Lower leg skin (tissue), 4 donors: ENCODE measurements around the gene CBX4. TPM values are rescaled to one million over a fixed set of nuclear protein-coding genes. Genes with fewer than 3 reads are reported as not detected.

Experiments used
- DNase-seq, 2 donors: peaks; one replicate each; pipeline ENCODE4 v3.0.0-alpha.2; 2019; ENCODE audit warnings: low spot score in 2 of 2
- H3K4me3 ChIP-seq: fragments of 200-600 bp; sonication (generic); 2 replicates; pipeline ENCODE4 v1.5.1; 2017; ENCODE audit warnings: mild to moderate bottlenecking, low read depth; ENCODE audit not compliant: poor library complexity, severe bottlenecking
- CTCF ChIP-seq, 3 donors: fragments of 450-650 bp; IDR thresholded peaks; one replicate each; pipeline ENCODE4 v1.5.1; 2016; ENCODE audit warnings: antibody characterized with exemption in 3 of 3, mild to moderate bottlenecking in 3 of 3, moderate library complexity in 2 of 3
- POLR2A ChIP-seq, 2 donors: fragments of 450-650 bp; IDR thresholded peaks; one replicate each; pipeline ENCODE4 v1.6.1; 2016 to 2017; ENCODE audit warnings: antibody characterized with exemption in 2 of 2, mild to moderate bottlenecking in 1 of 2, moderate library complexity in 1 of 2
- WGBS, 2 donors: methylation state at CpG; one replicate each; pipeline ENCODE4 v1.1.5; 2018; 5-methylcytosine and 5-hydroxymethylcytosine counted together
- intact Hi-C: fragments of 100-400 bp; cut with DNase I; formaldehyde crosslinking; loops from one replicate; pipeline ENCODE4 v1.15.0; 2023; ENCODE audit warnings: low total_unique reads
- total RNA-seq, 4 donors: library from RNA; depleted of rRNA; stranded (reverse); fragments of >200 nt; gene quantifications; one replicate each; pipeline ENCODE4 v1.1.0, GENCODE V29; 2016

CBX4 gene
- total RNA-seq, 4 donors from 2014 or later = 30.2 to 35.6 (median 32.2) TPM

GRCh38 chr17:79870540-79870939 lies 31.3 kb upstream of the CBX4 start:
- DNase-seq = no peak
- no peak overlapping the region for H3K4me3 ChIP-seq
- 93 to 94% methylated on average over 15 of the region's 15 CpGs for WGBS, 2 donors
- no peak for TF ChIP-seq CTCF (IDR thresholded peaks at IDR 0.05)
- TF ChIP-seq POLR2A (IDR thresholded peaks at IDR 0.05) = no peak
- intact Hi-C loops = no loop called here

- WGBS, 2 donors = 75 to 80% methylated on average over 11 of the region's 11 CpGs
- TF ChIP-seq POLR2A (IDR thresholded peaks at IDR 0.05) (no peak), CTCF (IDR thresholded peaks at IDR 0.05) (no peak)
- no peak for DNase-seq
- intact Hi-C loops = no loop called here
- H3K4me3 ChIP-seq = no peak overlapping the region
These were observed 27.7 kb upstream of the CBX4 start for GRCh38 chr17:79866791-79867518.

- intact Hi-C loops = no loop called here
- 63 to 70% methylated on average over 16 to 18 of the region's 18 CpGs for WGBS, 2 donors
- no peak for DNase-seq
- H3K4me3 ChIP-seq = no peak overlapping the region
- TF ChIP-seq CTCF (IDR thresholded peaks at IDR 0.05) (no peak), POLR2A (IDR thresholded peaks at IDR 0.05) (no peak)
These were observed 26.3 kb upstream of the CBX4 start for GRCh38 chr17:79865351-79866210.

GRCh38 chr17:79864617-79865250 lies 25.5 kb upstream of the CBX4 start:
- H3K4me3 ChIP-seq = no peak overlapping the region
- WGBS, 2 donors = 43 to 54% methylated on average over 20 of the region's 20 CpGs
- no peak for TF ChIP-seq POLR2A (IDR thresholded peaks at IDR 0.05)
- no peak for TF ChIP-seq CTCF (IDR thresholded peaks at IDR 0.05)
- no peak for DNase-seq
- intact Hi-C loops = no loop called here

GRCh38 chr17:79864147-79864546 lies 24.9 kb upstream of the CBX4 start:
- intact Hi-C loops = no loop called here
- 82 to 92% methylated on average over 9 of the region's 9 CpGs for WGBS, 2 donors
- TF ChIP-seq POLR2A (IDR thresholded peaks at IDR 0.05) = no peak
- TF ChIP-seq CTCF (IDR thresholded peaks at IDR 0.05) = no peak
- H3K4me3 ChIP-seq = no peak overlapping the region
- DNase-seq = no peak
